Skeletal muscle cell (primary cell): Measurements from ENCODE around the gene NPAS1.
A peak's percentile ranks its signal among the peaks of the same experiment; 100 is the strongest.
"Not testable (repeated sequence)": the region's sequence is repeated elsewhere in the genome, so short reads cannot be mapped to it uniquely, and the experiment has no call there.

Experiments
- DNase-seq: peaks from one replicate; pipeline ENCODE4 v3.0.0-alpha.2; 2010; ENCODE audit warnings: low read depth
- H3K4me3 ChIP-seq: 2 replicates; pipeline ENCODE4 v1.5.1; 2011; ENCODE audit warnings: low read depth, mild to moderate bottlenecking, control low read depth, low read length, moderate library complexity

Gene NPAS1

DNA sequence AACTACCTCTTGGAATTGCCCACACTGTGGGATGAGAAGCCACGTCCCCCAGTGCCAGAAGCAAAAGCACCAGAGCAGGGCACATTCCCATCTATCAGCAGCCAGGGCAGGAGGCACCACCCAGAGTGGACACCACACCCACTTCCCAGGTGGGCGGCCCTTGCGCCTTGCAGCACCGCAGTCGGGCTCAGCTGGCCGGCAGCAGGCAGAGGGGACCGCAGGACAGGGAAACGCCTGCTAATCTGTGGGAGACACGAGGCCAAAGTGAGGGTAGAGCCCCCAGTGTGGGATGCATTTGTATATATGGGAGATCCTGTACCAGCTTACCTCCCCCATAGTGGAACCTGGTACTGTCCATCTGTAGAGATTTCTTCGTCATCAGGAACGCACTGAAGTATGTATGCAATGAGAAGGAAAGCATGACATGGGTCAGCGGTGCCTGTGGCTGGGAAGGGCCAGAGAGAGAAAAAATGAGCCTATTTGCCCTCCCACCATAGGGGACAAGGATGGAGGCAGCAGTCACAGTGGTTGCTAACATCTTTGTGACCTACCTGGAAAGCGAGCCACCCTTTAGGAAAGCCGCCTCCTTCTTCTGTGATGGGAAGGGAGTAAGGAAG is 30.9 kb upstream of the NPAS1 start:
- no peak for DNase-seq
- no peak overlapping the region for H3K4me3 ChIP-seq

DNA sequence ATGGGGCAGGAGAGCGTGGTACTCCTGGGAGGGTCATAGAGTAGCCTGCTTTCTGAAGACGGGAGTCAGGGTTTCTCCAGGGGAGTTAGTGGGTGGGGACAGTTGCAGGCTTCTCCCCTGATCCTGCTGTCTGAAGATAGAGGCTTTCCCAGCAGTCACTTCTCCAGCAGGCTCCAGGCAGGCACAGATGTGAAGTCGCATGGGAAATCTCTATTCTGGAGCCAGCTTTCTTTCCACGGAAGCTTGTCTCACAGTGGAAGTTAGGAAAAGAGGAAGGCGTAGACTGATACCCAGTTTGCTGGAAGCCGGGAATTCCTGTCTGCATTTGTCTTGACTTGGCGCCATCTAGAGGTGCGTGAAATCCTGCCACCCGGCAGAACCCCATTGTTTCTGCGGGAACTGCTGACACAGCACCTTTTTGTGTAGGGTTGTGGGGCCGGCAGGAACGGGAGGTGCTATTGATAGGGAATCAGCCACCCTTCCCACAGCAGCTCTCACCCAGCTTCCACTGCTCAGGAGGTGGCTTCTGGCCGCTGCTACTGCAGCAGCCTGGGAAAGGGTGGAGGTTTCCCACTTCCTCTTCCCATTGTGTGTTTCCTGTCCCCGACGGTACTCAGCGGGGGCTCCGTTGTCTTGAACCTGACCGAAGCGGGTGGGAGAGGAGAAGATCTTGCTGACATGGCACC is 28.5 kb upstream of the NPAS1 start:
- no peak overlapping the region for H3K4me3 ChIP-seq
- DNase-seq: no peak

DNA sequence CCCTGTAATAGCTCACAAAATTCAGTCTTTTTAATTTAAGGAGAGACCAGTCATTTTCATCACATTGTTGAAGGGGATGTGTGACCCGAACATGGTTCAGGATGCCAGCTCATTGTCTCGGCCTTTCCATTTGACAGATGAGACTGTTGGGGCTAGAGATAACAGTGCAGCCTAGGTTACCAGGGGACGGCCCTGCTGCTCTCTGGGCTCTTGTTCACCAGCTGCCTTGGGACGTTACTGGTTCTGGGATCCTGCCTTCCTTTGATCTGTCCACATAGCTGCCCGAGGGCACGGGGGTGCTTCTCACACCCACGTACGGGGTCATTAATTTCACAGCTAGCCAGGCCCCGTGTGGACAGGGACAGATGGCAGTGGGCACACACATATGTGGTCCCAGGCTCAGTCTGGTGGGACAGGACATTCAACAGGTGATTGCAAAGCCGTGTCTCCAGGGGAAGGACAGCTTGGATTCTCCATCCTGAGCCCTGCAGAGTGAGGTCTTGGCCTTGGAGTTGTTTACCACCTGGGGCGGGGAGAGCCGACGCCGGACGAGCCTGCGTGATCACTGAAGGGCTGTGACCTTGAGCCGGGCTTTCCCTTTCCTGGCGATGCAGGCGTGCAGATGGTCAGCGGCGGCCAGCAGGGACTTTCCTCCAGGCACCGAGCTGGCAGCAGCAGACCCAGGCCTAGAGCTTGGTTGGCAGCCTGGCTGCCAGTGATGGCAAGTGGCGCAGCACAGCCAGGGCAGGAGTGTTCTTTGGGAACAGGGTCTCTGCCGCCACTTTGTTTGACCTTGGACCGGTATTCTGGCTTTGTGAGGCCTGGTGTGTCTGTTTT is 26.7 kb upstream of the NPAS1 start:
- DNase-seq: no peak
- no peak overlapping the region for H3K4me3 ChIP-seq

DNA sequence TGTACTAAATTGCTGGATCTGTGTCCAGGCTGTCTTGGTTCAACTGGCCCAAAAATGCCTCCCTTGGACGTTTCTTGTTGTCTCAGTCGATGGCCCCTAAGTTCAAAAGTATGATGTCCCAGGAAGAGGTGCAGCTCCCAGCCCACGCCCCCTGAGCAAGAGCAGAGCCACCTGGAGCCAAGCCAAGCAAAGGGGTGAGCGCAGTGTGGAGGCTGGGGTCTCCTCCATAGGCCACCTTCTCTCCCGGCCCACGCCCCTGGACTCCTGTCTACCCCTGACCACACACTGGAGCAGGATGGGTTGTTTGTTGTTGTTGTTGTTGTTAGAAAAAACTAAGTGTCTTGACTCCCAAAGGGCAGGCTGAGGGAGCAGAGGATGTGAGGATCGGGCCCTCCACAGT is 26.0 kb upstream of the NPAS1 start:
- DNase-seq: no peak
- H3K4me3 ChIP-seq: no peak overlapping the region

DNA sequence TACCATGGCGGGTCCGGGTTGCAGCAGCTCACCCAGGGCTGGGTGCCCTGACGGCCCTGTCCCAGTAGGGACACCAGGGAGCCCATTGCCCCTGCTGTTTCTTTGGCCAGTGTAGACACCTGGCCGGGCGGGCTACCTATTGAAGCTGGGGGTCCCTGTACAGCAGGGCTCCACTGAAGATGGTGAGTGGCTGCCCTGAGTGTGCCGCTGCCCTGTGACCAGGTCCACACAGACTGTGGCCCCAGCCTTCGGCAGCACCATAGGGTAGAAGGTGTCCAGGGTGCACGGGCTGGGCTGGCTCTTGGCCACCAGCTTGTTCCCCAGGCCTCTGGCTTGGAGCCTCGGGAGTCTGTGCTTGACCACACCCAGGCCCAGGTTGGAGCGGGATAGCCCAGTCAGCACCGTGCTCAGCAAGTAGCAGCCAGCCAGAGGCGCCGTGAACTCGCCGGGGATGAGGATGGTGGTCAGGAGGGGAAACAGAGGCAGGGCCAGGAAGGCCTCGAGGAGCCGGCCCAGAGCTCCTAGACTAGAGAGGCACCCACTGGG is 25.4 kb upstream of the NPAS1 start:
- H3K4me3 ChIP-seq: no peak overlapping the region
- no peak for DNase-seq

DNA sequence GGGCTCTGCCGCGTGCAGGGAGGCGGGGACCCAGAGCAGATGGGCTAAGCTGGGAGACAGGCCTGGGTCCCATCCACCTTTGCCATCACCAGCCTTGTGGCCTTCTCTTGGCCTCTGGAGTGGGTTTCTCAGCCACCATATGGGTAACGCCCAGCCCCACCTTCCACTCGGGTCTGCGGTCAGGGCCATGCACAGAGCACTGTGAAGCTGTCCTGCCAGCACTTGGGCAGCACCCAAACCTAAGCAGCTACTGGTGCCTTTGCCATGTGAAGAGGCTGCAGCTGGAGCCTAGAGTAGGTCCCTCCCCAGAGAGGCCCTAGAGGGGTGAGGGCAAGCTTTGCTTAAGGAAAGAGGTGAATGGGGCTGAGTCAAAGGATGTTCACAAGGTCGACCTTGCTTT is 24.1 kb upstream of the NPAS1 start:
- H3K4me3 ChIP-seq: no peak overlapping the region
- no peak for DNase-seq

DNA sequence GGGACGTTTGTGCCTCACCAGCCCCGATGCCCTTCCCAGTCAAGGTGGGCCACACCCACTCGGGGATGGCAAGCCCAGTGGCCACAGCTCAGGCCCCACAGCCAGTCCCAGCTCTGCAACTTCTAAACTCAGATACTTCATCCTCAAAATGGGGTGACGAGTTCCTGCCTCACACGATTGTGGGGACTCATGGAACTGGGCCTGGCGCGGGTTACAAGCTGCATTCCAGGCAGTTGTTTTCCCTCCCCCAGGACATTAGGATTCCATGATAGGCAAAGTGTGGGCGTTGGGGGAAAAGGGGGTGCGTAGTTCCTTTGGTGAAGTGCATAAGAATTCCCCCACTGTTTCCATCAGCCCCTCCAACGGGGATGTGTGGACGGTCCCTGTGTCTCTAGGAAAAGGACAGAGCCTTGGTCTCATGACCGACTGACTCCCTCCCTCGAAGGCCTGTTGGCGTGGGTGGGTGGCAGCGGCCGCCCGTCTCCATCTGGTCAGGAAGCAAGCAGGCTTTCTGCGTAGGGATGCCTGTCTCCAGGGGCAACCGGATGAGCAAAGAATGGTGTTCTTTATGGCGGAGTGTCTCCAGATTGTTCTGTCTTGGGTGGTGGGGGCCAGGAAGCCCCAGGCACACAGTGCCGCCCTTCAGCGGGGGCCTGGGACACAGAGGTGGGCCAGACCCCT is 21.1 kb upstream of the NPAS1 start:
- no peak overlapping the region for H3K4me3 ChIP-seq

DNA sequence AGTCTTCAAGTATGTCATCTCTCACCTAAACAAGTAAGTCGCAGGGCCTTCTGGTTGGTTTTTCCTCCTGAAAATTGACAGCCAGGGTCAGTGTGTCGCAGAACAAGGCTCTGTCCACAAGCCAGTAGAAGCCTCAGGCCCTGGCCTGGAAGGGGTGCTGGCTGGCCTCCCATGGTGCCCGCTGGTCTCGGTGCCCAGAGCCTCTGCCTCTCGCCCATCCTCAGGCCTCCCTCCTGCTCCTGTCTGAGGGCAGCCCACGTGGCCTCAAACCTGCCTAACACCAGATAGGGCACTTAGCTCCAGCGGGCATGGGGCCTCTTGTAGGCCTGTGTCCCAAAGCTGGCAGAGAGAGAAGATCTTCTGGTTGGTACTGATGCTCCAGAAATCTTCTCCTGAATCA is 20.3 kb upstream of the NPAS1 start:
- no peak for DNase-seq
- no peak overlapping the region for H3K4me3 ChIP-seq

More for the DNA sequence above, 21.1 kb upstream of the NPAS1 start:
- DNase-seq: no peak

DNA sequence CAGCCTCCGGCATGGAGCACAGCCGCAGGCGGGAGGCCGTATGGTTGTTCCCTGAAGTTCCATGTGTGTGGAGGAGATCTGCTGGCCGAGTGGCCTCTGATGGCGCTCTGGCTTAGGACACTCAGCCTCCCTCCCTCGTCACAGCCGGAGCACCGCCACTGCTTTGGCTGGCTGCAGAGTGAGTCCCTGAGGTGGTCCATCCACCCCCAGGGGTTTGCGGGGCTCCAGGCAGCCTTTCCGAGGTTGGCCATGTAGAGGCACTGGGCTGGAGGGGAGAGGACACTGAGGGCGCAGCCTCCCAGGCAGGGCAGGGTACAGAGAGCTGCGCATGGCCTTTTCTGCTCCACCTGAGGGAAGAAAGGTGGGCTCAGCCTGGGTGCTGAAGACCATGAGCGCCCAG is 19.8 kb upstream of the NPAS1 start:
- H3K4me3 ChIP-seq: no peak overlapping the region
- no peak for DNase-seq

DNA sequence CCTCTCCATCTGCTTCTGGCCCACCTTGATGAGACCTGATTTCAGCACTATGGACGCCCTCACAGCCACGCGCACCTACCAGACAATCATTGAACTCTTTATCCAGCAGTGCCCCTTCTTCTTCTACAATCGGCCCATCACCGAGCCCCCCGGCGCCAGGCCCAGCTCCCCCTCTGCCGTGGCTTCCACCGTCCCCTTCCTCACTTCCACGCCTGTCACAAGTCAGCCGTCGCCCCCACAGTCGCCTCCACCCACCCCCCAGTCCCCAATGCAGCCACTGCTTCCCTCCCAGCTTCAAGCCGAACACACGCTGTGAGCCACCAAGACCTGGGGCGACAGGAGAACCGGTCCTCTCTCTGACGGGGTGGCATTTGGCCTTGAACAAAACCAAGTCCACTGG is 19.3 kb upstream of the NPAS1 start:
- no peak overlapping the region for H3K4me3 ChIP-seq
- no peak for DNase-seq

DNA sequence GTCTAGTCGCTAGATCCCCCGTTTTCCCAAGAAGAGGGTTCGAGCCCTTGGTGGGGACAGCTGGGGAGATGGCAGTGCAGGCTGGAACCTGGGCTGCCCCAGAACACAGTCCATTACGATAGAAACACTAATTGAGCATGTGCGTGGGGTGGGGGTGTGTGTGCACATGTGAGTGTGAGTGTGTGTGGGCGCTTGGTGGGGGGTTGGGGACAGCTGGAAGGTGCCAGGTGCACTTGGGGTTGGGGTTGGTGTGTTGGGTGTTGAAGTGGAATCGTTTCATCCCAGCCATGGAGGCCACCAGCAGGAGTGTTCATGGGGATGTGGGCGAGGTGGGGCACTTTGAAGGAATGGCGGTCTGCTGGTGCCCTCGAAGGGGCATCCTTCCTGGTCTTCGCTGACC is 18.1 kb upstream of the NPAS1 start:
- no peak for DNase-seq
- H3K4me3 ChIP-seq: no peak overlapping the region

DNA sequence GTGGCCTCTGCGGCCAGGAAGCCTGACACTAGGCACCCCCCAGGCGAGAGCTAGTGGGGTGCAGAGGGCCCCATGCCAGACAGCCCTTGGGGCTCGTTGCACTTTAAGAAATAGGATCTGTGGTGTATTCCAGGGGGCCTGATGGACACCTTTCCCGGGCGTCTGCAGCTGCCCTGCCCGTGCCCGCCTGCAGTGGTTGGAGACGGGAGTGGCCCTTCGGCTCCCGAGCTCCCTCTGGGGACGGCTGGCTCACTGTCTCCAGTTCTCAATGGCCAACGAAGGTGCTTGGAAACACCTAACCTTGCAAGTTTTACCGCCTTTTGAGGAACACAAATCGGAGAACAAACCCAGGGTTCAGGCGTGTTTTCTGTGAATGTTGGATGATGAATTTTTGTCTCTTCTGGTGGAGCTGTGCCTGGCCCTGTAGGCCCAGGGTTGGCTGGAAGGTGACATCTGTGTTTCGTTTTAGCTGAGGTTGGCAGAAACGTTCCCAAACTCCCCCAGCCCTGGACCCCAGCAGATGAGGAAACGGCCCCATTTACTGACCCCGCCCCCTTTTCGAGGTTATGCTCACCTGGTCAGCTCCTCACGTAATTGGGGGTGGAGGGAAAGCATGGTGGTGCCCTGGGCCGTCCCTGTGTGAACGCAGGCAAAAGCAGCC is 17.4 kb upstream of the NPAS1 start:
- H3K4me3 ChIP-seq: no peak overlapping the region
- no peak for DNase-seq

DNA sequence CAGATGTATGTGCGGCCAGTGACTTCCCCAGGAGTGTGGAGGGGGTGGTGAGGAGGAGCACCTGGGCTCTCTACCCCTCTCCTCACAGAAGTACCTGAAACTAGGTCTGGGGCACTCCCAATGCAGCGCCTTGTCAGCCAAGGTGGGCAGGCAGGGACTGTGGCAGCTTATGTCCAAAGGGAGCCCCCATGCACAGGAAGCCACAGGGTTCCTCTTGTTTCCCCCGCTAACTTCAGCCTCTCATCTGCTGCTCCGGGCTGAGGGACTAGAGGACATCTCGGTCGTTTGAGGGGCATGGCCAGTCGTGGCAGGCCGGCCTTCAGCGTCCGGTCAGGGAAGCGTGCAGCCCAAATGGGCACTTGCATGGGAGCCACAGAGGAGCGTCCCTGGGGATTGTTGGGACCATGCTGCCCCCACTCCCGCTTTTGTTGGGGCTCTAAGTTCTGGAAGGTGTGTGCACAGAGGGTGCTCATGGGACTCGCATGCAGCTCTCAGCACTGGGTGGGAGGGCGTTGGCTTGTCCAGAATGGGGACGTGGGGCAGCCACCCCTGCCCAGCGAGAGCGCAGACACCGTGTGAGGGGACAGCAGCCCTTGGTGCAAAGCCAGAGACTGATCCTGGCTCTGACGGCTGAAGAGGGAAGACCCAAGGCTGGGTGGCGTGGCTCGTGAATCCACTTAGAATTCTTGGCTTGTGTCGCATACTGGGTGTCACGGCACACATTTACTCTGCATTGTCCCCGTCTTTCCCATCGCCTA is 16.6 kb upstream of the NPAS1 start:
- DNase-seq: no peak
- no peak overlapping the region for H3K4me3 ChIP-seq

DNA sequence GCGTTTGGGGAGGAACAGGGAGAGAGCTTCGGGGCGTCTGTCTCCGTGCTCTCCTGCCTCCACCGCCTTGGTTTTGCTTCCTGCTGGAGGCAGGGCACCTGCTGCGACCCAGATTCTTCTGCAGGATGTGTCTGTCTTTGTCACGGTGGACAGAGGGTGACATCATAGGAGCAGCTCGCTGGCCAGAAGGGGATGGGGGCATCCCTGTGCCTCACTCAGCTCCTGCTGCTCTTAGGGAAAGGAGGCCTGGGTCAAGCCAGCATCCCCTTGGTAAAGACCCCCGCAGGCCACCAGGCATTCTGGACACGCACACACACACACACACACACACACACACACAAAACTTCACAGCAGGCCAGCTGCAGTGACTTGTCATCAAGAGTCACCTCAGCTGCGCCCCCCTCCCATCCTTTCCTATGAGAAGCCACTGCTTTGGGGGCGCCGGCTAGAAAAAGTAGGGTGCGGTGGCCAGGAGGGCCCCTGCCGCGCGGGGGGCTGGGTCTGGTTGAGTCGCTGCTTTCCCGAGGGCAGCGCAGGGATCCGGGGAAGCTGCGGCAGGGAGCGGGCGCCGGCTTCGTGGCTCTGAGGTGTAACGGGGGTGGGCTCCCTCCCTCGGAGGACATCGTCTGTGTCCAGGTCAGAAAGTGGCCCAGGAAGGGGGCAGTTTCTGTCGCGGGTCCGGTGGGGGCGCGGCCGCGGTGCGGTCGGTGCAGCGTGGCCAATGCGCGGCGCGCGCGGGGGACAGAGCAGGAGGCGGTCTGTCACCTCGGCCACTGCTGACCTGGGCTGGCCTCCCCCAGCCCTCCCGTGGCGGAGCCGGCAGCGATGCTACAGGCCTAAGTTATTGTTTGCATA is 15.8 kb upstream of the NPAS1 start:
- DNase-seq: no peak
- H3K4me3 ChIP-seq: peak overlapping the region; percentile 34

DNA sequence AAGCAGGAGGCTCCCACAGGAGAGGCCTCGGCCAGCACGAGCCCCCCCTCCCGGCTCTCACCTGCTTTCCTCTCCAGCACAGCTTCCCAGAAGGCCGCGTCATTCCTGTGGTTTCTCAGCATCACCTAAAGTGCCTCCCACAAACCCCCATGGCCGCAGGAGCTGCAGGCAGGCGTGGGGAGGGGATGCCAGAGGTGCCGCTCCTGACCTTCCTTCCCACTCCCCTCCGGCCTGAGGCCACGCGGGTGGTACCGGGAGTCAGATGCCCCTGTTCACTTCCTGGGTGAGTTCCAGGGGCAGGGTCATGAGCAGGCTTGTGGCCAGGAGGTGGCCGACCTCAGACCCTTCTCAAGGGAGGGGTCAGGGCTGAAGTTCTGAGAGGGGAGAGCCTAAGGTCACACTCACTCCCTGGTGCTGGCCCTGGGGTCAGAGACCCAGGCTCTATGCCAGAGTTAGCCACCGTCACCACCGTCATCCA is 14.4 kb upstream of the NPAS1 start:
- no peak for DNase-seq
- H3K4me3 ChIP-seq: no peak overlapping the region

DNA sequence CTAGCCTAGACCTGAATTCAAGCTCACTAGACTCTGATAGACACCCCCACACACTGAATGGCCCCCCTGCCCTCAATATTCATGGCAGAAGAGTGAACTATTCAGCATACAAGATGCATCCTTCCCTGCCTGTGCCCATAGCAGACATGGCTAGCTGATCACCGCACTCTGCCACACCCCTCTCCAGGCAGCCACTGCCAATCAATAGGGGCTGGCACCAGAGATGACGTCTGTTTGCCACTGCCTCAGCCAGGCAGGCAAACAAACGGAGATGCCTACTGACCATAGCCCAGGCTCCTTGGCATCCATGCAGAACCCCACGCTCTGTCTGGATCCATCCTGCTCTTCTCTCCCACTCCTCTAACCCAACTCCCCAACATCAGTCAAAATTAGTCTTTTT is 13.8 kb upstream of the NPAS1 start:
- H3K4me3 ChIP-seq: no peak overlapping the region
- no peak for DNase-seq

DNA sequence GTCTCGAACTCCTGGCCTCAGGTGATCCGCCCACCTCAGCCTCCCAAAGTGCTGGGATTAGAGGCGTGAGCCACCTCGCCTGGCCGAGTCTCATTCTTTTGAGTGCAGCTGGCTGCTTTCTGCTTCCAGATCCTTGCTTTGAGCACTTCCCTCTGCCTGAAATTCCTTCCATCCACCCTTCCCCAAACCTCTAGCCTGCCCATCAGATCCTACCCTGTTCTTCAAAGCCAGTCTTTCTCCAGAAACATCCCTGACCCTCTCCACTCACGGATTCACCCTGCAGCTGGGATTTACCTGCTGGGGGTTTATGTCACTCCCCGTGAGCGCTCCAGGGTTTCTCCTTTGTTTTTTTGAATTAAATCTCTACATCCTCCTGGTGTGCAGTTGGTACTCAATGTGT is 13.1 kb upstream of the NPAS1 start:
- H3K4me3 ChIP-seq: no peak overlapping the region
- DNase-seq: no peak

DNA sequence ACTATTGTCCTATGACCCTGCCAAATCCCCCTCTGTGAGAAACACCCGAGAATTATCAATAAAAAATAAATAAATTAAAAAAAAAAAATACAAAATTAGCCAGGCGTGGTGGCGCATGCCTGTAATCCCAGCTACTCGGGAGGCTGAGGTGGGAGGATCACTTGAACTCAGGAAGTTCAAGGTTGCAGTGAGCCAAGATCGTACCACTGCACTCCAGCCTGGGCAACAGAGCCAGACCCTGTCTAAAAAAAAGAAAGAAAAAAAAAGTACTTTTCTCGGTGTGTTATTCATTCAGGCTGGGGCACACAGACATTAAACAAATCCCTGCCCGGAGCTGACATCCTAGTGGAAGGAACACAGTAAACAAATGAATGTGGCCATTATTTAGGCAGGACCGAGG is 9.1 kb upstream of the NPAS1 start:
- not testable (repeated sequence) for H3K4me3 ChIP-seq, DNase-seq
